Psoas muscle (tissue), 8 donors: ENCODE data around the gene SDSL. TPM values are rescaled to one million over a fixed set of nuclear protein-coding genes. Genes with fewer than 3 reads are reported as not detected.

ENCODE experiments used
- ATAC-seq, 4 donors: fragments of 200-7000 bp; cut with Tn5 transposase; one replicate each; pipeline ENCODE4 v1.9.1; 2020; ENCODE audit warnings: moderate library complexity in 3 of 4, mild to moderate bottlenecking in 2 of 4
- DNase-seq, 2 donors: peaks; one replicate each; pipeline ENCODE4 v3.0.0-alpha.2; 2020
- H3K27ac ChIP-seq: fragments of 200-600 bp; one replicate; pipeline ENCODE4 v1.8.0; 2022
- H3K27me3 ChIP-seq, 3 donors: fragments of 200-600 bp in 1 of 3; one replicate each; pipeline versions ENCODE4 v1.6.1 to v1.8.0; 2013 to 2022; ENCODE audit warnings: low read length in 2 of 3, mild to moderate bottlenecking in 2 of 3, moderate library complexity in 1 of 3; ENCODE audit not compliant: insufficient read depth in 3 of 3
- H3K36me3 ChIP-seq, 2 donors: fragments of 200-600 bp in 1 of 2; one replicate each; pipeline versions ENCODE4 v1.6.1 to v1.8.0; 2013 to 2022; ENCODE audit warnings: low read depth in 1 of 2, mild to moderate bottlenecking in 1 of 2, moderate library complexity in 1 of 2; ENCODE audit not compliant: insufficient read depth in 1 of 2
- H3K4me1 ChIP-seq: fragments of 200-600 bp; one replicate; pipeline ENCODE4 v1.8.0; 2022
- H3K4me3 ChIP-seq: fragments of 200-600 bp; one replicate; pipeline ENCODE4 v1.8.0; 2022; ENCODE audit warnings: mild to moderate bottlenecking
- H3K9me3 ChIP-seq: fragments of 200-600 bp; one replicate; pipeline ENCODE4 v1.8.0; 2022
- CTCF ChIP-seq: fragments of 200-600 bp; IDR thresholded peaks from one replicate; pipeline ENCODE4 v1.8.0; 2022; ENCODE audit warnings: antibody characterized with exemption
- WGBS, 3 donors: extraction: QIAGEN DNeasy Blood & Tissue Kit; methylation state at CpG; one replicate each; pipeline versions ENCODE4 v1.1.6 to v1.1.7; 2013; 5-methylcytosine and 5-hydroxymethylcytosine counted together
- intact Hi-C, 2 donors: fragments of 100-400 bp; cut with DNase I; formaldehyde crosslinking; loops; one replicate each; pipeline versions ENCODE4 v1.11.0 to v1.14.2; 2022
- polyA plus RNA-seq, 3 donors: library from polyadenylated mRNA; stranded (reverse); fragments of 200-250 nt; gene quantifications; one replicate each; pipeline ENCODE4 v1.2.3, GENCODE V29; 2013
- total RNA-seq, 4 donors: library from RNA; stranded (reverse); fragmentation: NEBNext Ultra II Directional in 2 of 4; extraction: Animal tissue kit (Norgen Biotek cat#: 25700) in 2 of 4; gene quantifications; one replicate each; pipeline versions ENCODE4 v1.2.1 to v1.2.4, GENCODE V29; 2021 to 2023
- donor health status: healthy with polysubstance abuse.
- donor health status: DM: no; HTN: no; CAD: no; lungs with moderate emphysema.
- donor health status: Bipolar disorder and iron deficiency.
- donor health status: healthy.
- donor health status: DM: yes; HTN: yes; CAD: no.
- donor health status: DM: no; HTN: no; CAD: no.
- donor health status: DM: no; HTN: no; CAD: no.
- donor health status: DM: yes; HTN: yes; CAD: no.

The SDSL gene
- total and polyA plus RNA-seq, 7 donors = 0.48 to 6.0 (median 0.97) TPM

DNA sequence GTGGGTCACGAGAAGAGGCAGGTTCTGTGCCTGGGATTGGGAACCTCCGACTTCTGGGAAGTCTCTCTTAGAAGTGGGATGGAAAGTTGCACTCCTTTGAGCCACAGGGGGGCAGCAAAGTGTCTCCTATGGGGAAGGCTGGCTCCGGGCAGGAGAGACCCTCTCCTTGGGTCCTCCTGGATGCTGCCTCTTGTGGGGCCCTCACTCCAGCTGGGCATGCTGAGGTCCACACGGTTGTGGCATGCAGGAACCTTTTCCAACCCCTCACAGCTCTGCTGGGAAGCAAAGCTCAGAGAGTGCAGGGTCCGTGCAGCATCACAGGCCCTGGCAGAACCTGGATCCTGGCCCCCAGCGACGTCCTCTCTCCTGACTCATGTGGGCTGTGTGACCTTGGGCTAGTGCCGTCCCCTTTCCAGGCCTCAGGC lies 17.4 kb downstream of the SDSL start:
- WGBS, 3 donors = 21 to 34% (median 23%) methylated on average over 8 of the region's 8 CpGs
- no peak overlapping the region for H3K4me3 ChIP-seq
- no peaks in the 10 kb centered on the region for H3K36me3 ChIP-seq
- ATAC-seq = no peak
- H3K27ac ChIP-seq = no peak overlapping the region
- peaks cover 0 to 20% (median 2%) of the 10 kb centered on the region in 3 donors for H3K27me3 ChIP-seq
- no peak for DNase-seq
- intact Hi-C loops = no loop called here
- TF ChIP-seq CTCF = peak; percentile 44
- no peaks in the 10 kb centered on the region for H3K9me3 ChIP-seq
- H3K4me1 ChIP-seq = no peaks in the 10 kb centered on the region

- 65 to 71% (median 67%) methylated on average over 7 of the region's 7 CpGs for WGBS, 3 donors
- TF ChIP-seq CTCF = no peak
- no peak for DNase-seq
- H3K4me1 ChIP-seq = no peaks in the 10 kb centered on the region
- peaks cover 0 to 27% (median 4%) of the 10 kb centered on the region in 3 donors for H3K27me3 ChIP-seq
- H3K27ac ChIP-seq = no peak overlapping the region
- ATAC-seq = no peak
- H3K4me3 ChIP-seq = no peak overlapping the region
- intact Hi-C loops = no loop called here
- H3K9me3 ChIP-seq = no peaks in the 10 kb centered on the region
- no peaks in the 10 kb centered on the region for H3K36me3 ChIP-seq
Measured at GRCh38 chr12:113440336-113440735, 18.2 kb downstream of the SDSL start.

DNA sequence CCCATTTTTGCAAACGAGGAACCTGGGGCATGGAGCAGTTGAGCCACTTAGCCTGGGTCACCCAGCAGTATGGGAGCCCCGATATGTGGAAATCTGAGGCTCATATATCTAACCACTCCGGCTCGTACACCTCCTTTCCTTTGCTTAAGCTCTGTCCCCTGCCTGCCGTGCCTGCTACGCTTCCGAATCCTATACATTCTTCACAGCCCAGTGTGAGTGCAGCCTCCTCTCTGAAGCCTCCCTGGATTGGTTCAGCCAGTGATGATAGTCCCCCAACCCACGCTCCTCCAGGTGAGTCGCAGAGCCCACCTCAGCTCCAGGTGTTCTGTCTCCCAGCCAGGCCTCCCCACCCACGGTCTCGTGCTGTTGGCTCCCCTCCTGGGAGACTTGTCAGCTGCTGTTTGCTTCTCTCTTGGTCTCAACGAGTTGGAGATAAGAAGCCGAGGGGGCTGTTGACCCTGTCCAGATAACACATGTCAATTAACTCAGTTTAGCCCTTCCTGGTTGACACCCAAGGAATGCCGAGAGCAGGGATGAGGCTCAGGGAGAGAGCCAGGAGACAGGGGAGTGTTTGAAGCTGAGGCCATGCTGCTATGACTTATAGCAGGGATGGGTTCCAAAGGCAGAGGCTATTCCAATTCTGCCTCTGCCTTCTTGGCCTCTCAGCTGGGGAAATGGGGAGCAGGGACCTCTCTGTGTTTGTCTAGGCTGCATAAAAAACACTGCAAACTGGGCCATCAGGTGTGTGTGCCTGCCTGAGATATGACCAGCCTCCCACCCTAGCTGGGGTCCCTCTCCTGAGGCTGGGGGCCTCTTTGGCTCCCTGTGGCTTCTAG lies 19.0 kb downstream of the SDSL start:
- DNase-seq (no peak), ATAC-seq (no peak)
- H3K27ac ChIP-seq = no peak overlapping the region
- peaks cover 0 to 31% (median 4%) of the 10 kb centered on the region in 3 donors for H3K27me3 ChIP-seq
- no peak for TF ChIP-seq CTCF
- no peak overlapping the region for H3K4me3 ChIP-seq
- no peaks in the 10 kb centered on the region for H3K9me3 ChIP-seq
- intact Hi-C loops = no loop called here
- 55 to 56% (median 56%) methylated on average over 14 of the region's 14 CpGs for WGBS, 3 donors
- no peaks in the 10 kb centered on the region for H3K36me3 ChIP-seq
- H3K4me1 ChIP-seq = no peaks in the 10 kb centered on the region

DNA sequence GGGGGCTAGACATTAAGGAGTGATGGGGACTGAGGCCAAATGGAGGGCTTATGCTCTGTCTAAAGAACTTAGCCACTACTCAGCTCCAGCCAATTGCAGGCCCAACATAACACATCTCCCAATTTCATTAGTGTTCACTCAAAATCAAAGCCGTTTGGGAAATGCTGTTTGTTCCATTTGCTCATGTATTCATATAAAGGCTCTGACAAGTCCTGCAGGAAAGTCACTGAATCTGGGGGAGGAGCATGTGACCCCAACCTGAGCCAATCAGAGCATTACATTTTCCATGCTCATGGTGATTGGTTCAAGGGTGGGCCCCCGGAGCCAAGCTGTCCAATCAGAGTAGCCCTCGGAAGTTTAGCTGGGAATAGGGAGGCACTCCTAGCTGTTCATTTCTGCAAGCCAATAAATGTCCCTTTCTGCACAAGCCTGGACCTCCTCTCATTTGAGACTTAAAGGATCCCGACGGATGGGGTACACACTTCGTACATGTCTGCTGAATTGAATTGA lies 20.9 kb downstream of the SDSL start:
- H3K36me3 ChIP-seq = no peaks in the 10 kb centered on the region
- intact Hi-C loops = no loop called here
- peaks cover 0 to 46% (median 6%) of the 10 kb centered on the region in 3 donors for H3K27me3 ChIP-seq
- ATAC-seq (no peak), DNase-seq (no peak)
- WGBS, 3 donors = 84 to 88% (median 85%) methylated on average over 6 of the region's 6 CpGs
- no peak overlapping the region for H3K27ac ChIP-seq
- H3K4me3 ChIP-seq = no peak overlapping the region
- no peaks in the 10 kb centered on the region for H3K9me3 ChIP-seq
- TF ChIP-seq CTCF = no peak
- H3K4me1 ChIP-seq = no peaks in the 10 kb centered on the region
